Left kidney (tissue), 2 donors: ENCODE results near the gene C12orf56. TPM values are rescaled to one million over a fixed set of nuclear protein-coding genes. Genes with fewer than 3 reads are reported as not detected.
A peak's percentile ranks its signal among the peaks of the same experiment; 100 is the strongest.
"Not testable (repeated sequence)": the region's sequence is repeated elsewhere in the genome, so short reads cannot be mapped to it uniquely, and the experiment has no call there.

Source experiments
- DNase-seq: peaks from one replicate; pipeline ENCODE4 v3.0.0-alpha.2; 2013
- polyA plus RNA-seq: library from polyadenylated mRNA; unstranded; fragments of 120-200 nt; gene quantifications from one replicate; pipeline ENCODE4 v1.2.1, GENCODE V29; 2013; ENCODE audit not compliant: insufficient read length

Gene C12orf56
- polyA plus RNA-seq, 1 donor = 2.2 TPM

DNA sequence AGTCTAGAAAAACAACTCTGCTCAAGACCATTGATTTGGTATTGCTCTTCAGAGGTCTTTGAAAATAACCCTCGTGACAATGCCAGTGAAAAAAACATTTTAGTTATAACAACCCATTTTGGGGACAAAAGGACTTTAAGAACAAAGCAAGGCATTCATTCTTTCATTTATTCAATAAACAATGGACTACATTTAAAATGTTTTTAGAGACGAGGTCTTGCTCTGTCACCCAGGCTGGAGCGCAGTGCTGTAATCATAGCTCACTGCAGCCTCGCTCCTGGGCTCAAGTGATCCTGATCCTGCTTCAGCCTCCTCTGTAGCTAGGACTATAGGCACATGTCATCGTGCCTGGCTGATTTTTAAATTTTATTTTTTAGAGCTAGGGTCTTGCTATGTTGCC, 160.8 kb downstream of the C12orf56 start:
- no peak for DNase-seq

DNA sequence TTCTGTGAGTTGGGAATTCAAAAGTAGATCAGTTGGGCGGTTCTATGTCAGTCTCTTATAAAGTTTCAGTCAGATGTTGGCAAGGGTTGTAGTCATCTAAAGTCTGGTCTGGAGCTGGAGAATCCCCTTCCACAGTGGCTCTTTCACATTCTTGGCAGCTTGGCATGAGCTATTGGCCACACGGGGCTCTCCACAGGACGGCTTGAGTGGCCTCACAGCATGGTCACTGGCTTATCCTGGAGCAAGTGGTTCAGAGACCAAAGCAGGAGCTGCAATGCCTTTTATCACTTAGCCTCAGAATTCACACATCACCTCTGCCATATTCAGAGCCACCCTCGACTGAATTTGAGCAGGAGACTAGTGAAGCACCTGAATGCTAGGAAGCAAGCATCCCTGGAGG, 161.3 kb downstream of the C12orf56 start:
- no peak for DNase-seq

- DNase-seq = no peak
These were observed 164.9 kb downstream of the C12orf56 start for GRCh38 chr12:64225626-64226025.

DNA sequence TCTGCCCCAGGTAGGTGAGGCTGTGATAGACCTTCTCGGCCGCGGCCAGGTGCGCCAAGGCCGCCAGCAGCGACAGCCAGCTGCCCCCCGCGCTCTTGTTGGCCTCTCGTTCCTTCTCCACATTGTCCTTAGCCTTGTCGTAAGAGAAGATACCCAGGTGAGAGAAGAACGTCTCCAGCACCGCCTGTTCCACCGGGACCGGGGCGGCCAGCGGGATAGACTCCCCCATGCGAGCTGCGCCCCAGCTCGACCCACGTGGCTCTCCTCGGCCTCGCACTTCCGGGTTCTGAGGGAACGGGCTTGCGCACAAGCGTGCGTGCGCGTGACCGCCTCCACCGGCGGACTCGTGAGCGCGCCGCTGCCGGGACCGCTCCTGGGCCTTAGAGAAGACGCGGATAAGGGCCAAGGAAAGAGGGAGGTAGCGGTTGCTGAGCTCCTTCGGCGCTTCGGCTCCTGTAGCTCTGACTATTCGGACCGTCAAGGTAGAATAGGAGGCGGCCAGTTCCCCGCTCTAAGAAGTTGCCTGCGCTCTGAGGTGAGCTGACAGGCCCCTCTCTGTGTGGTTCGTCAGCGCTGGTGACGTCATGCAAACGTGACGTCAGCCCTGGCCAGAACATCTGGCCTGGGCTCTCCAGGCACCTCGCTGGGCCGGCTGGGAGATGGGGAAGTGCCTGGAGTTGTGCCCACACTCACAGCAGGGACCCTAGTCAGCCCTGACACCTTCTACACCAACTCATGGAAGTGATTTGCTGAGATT, 168.4 kb downstream of the C12orf56 start, which contains the start of gene KICS2:
Gene KICS2 (minus strand): TSS at position 288 of the 757 bp plus-strand sequence. CDS start 59 bp downstream, at position 229.
- DNase-seq = peak; percentile 91

DNA sequence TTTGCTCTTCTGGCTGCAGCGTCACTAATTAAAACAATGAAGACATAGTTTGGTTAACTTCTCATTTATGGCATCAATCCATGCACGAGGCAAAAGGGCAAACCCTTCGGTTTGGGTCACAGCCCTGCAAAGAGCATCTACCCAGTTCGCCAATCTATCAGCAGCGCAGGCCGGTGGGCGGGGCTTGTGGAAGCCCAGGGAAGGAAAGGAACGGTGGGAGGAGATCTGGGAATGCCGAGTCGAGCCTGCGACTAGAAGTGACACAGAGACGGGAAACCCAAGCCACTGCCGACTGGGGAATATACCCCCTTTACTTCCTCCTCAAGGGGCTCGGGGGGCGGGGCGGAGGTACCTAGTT, 168.9 kb downstream of the C12orf56 start:
- DNase-seq = peak; percentile 80

- DNase-seq = no peak
These were observed 170.5 kb downstream of the C12orf56 start for GRCh38 chr12:64220046-64220445.

- no peak for DNase-seq
These were observed 171.4 kb downstream of the C12orf56 start for GRCh38 chr12:64219145-64219544.

DNA sequence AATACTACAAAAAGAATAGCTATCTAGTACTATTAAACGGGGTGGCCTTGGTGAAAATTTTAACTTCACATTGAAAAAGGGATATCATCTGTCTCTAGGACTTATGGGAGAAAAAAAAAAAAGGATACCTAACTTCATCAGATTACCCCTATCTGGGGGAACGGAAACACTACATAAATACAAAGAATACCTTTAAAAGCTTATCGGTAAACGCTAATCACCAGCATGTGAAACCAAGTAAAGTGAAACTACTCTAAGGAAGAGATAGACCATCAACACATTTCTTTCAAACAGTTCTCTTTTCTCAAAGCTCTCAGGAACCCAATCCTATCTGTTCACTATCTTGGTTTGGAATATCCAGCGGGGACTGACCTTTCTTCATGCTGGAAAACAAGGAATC, 172.0 kb downstream of the C12orf56 start:
- DNase-seq = no peak

DNA sequence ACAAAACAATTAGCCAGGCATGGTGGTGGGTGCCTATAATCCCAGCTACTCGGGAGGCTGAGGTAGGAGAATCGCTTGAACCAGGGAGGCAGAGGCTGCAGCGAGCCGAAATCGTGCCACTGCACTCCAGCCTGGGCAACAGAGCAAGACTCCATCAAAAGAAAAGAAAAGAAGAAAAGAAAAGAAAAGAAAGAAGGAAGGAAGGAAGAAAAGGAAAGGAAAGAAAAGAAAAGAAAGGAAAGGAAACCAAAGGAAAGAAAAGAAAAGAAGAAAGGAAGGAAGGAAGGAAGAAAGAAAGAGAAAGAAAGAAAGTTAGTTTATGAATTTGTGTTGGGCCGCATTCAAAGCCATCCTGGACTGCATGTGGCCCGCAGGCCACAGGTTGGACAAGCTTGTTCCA, 172.9 kb downstream of the C12orf56 start:
- not testable (repeated sequence) for DNase-seq

GRCh38 chr12:64216239-64216638, 174.3 kb downstream of the C12orf56 start:
- no peak for DNase-seq

Other genes starting within 250 kb of the C12orf56 start
- 6.3 TPM for gene KICS2, start 168.5 kb downstream of the C12orf56 start, polyA plus RNA-seq
- gene XPOT, start 13.6 kb upstream of the C12orf56 start, polyA plus RNA-seq = 76.0 TPM
- gene TBK1, start 61.4 kb upstream of the C12orf56 start, polyA plus RNA-seq = 29.1 TPM
- gene RASSF3, start 219.7 kb upstream of the C12orf56 start, polyA plus RNA-seq = 21.7 TPM